Right atrium auricular region (tissue), 2 donors: ENCODE data around the gene CLP1. TPM values are rescaled to one million over a fixed set of nuclear protein-coding genes. Genes with fewer than 3 reads are reported as not detected.

Experiments used
- DNase-seq: peaks from one replicate; pipeline ENCODE4 v3.0.0-alpha.2; 2019; ENCODE audit warnings: low spot score
- H3K27ac ChIP-seq, 2 donors: fragments of 200-600 bp; sonication (generic); 1 replicate in 1 of 2; 2 replicates in 1 of 2; pipeline ENCODE4 v1.5.1; 2016 to 2019
- H3K27me3 ChIP-seq, 2 donors: fragments of 200-600 bp; sonication (generic); one replicate each; pipeline versions ENCODE4 v1.5.1 to v1.6.0; 2017 to 2019
- H3K36me3 ChIP-seq: fragments of 200-600 bp; sonication (generic); one replicate; pipeline ENCODE4 v1.5.1; 2016
- H3K4me1 ChIP-seq, 2 donors: fragments of 200-600 bp; sonication (generic); one replicate each; pipeline versions ENCODE4 v1.5.1 to v1.6.0; 2017 to 2019
- H3K4me3 ChIP-seq, 2 donors: fragments of 200-600 bp; sonication (generic); 1 replicate in 1 of 2; 2 replicates in 1 of 2; pipeline ENCODE4 v1.5.1; 2017 to 2019; ENCODE audit warnings: mild to moderate bottlenecking in 1 of 2, moderate library complexity in 1 of 2
- H3K9me3 ChIP-seq, 2 donors: fragments of 200-600 bp; sonication (generic); one replicate each; pipeline ENCODE4 v1.5.1; 2019
- CTCF ChIP-seq, 2 donors: fragments of 200-600 bp; sonication (generic); IDR thresholded peaks; one replicate each; pipeline ENCODE4 v1.5.1; 2019; ENCODE audit warnings: antibody characterized with exemption in 2 of 2
- total RNA-seq, 2 donors: library from RNA; depleted of rRNA; stranded (reverse); fragments of >200 nt; gene quantifications; one replicate each; pipeline ENCODE4 v1.1.0, GENCODE V29; 2016

Gene CLP1
- total RNA-seq, 2 donors from 2014 or later: 5.9 to 8.1 TPM

DNA sequence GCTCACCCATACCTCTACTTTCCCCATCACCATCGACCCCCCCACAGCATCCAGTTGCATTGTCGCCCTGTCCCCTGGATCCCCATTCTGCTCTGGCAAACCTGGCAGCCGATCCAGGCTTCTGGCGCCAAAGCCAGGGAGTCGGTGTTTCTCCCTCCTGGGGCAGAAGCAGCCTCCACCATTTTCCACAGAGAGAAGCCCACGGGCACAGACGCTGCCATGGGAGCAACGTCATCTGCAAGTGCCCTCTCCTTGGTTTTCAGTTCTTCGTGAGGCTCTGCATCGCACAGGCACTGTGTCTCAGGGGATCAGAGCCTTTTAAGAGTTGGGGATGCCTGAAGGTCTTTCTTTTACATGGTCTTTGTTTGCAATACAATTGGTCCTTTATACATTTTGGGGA is 10.2 kb upstream of the CLP1 start:
- Histone ChIP-seq H3K27me3 (peaks cover 9 to 32% of the 10 kb centered on the region in 2 donors), H3K27ac (no peak overlapping the region), H3K4me3 (no peak overlapping the region), H3K4me1 (peaks cover 0 to 59% of the 10 kb centered on the region in 2 donors), H3K9me3 (no peaks in the 10 kb centered on the region), H3K36me3 (no peaks in the 10 kb centered on the region)
- no peak for TF ChIP-seq CTCF (IDR thresholded peaks at IDR 0.05)
- no peak for DNase-seq

- Histone ChIP-seq H3K36me3 (no peaks in the 10 kb centered on the region), H3K4me1 (peaks cover 0 to 59% of the 10 kb centered on the region in 2 donors), H3K27me3 (peaks cover 9 to 32% of the 10 kb centered on the region in 2 donors), H3K4me3 (peak overlapping the region in 1 of 2 donors; percentile 48), H3K9me3 (no peaks in the 10 kb centered on the region), H3K27ac (no peak overlapping the region)
- DNase-seq: no peak
- TF ChIP-seq CTCF (IDR thresholded peaks at IDR 0.05): no peak
Observed at GRCh38 chr11:57647960-57648800, 9.4 kb upstream of the CLP1 start.

DNA sequence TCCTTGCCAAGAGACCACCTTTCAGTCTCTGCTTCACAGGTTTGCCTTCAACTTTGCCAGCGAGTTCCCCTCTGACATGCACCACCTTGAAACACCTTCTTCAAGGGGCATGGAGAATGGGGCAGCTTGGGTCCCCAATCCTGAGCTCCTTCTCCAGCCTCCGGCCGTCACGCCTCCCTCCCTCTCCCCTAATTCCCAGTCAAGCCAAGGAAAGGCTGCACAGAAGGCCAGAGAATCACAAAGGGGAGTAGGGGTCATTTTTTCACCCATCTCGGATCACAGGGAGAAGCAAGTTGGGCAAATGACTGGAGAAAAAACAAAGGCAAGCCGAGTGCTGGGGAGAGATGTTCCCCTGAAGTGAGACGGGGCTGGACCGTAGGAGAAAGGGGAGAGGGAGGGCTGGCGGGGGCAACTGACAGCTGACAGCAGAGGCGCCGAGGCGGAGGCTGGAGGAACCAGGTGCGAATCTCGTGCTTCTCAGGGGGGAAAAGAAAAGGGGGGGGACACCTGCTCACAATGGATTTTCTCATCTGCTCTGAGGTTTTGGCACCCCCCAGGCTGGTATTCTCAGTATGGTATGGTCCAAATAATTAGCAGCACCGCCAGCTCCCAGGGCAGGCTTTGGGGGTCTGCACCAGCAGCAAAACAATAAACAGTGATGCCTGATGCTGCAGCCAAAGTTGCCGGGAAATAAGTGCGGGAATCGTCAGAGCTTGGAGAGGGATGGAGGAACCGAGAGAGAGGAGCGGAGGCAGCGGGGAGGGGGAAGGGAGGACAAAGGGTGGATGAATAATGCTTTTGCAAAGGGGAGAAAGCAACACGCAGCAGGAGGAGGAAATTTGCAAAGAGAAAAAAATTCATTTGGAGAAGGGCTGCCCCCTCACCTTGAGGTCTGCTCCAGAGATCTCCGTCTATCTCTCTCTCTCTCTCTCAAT is 8.5 kb upstream of the CLP1 start:
- Histone ChIP-seq H3K4me1 (peaks cover 0 to 59% of the 10 kb centered on the region in 2 donors), H3K27me3 (peaks cover 9 to 32% of the 10 kb centered on the region in 2 donors), H3K27ac (peak overlapping the region in 1 of 2 donors; percentile 32), H3K4me3 (peak overlapping the region; percentile 29 to 48), H3K36me3 (no peaks in the 10 kb centered on the region), H3K9me3 (no peaks in the 10 kb centered on the region)
- DNase-seq: no peak
- TF ChIP-seq CTCF (IDR thresholded peaks at IDR 0.05): no peak

DNA sequence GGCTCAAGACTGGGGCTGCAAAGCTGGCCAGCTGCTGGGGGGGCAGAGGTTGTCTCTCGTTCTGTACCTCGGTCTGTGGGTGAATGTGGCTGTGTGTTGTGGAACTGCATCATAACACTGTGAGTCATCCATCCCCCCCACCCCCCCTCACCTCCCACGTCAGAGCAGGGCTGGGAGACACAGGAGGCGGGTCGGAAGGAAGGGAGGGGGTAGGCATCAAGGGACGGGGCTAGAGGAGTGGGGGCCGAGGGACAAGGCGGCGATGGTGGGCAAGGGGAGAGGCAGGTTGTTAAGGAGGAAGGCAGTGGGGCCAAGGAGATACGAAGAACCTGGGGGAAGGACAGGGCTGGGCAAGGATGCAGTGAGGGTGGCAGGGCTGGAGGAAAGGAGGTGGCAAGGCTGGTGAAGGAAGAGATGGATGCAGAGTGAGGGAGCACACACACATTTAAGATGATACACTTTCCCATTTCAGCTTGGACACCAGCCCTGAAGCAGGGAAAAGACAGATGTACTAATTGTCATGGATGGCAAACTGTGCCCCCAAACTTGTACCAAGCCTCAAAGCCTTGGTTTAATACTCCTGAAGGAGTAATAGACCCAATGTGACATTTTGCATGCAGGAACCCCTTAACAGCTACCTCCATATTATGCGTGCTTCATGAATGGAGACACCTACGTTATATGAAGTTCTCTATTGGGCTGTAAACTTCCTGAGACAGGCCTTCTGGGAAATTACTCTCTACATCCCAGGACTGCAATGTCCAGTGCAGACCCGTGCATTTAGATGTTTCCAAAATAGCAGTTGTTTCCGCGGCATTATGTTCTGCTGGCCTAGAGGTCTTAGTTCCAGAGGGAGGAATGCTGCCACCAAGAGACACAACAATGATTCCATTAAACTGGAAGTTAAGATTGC is 7.5 kb upstream of the CLP1 start, which contains the start of gene YPEL4:
Gene YPEL4, minus strand, starts transcription at position 87 of the 913 bp plus-strand sequence. CDS start 2,805 bp downstream, outside the sequence.
- Histone ChIP-seq H3K27me3 (peaks cover 9 to 32% of the 10 kb centered on the region in 2 donors), H3K4me3 (peak within 1 kb of the TSS; percentile 29 to 48), H3K9me3 (no peaks in the 10 kb centered on the region), H3K36me3 (no peaks in the 10 kb centered on the region), H3K4me1 (peaks cover 0 to 51% of the 10 kb centered on the region in 2 donors), H3K27ac (peak within 1 kb of the TSS in 1 of 2 donors; percentile 32)
- TF ChIP-seq CTCF (IDR thresholded peaks at IDR 0.05): no peak
- DNase-seq: no peak

GRCh38 chr11:57650739-57651090 is 6.8 kb upstream of the CLP1 start:
- Histone ChIP-seq H3K27ac (no peak overlapping the region), H3K4me1 (peaks cover 0 to 44% of the 10 kb centered on the region in 2 donors), H3K9me3 (no peaks in the 10 kb centered on the region), H3K4me3 (no peak overlapping the region), H3K36me3 (no peaks in the 10 kb centered on the region), H3K27me3 (peaks cover 9 to 32% of the 10 kb centered on the region in 2 donors)
- TF ChIP-seq CTCF (IDR thresholded peaks at IDR 0.05): no peak
- DNase-seq: no peak
